ENCODE results near the gene WNT5B.

GRCh38 chr12:1616233-1617066 is 12.6 kb upstream of the WNT5B start:
- TF ChIP-seq, protein P1, sequence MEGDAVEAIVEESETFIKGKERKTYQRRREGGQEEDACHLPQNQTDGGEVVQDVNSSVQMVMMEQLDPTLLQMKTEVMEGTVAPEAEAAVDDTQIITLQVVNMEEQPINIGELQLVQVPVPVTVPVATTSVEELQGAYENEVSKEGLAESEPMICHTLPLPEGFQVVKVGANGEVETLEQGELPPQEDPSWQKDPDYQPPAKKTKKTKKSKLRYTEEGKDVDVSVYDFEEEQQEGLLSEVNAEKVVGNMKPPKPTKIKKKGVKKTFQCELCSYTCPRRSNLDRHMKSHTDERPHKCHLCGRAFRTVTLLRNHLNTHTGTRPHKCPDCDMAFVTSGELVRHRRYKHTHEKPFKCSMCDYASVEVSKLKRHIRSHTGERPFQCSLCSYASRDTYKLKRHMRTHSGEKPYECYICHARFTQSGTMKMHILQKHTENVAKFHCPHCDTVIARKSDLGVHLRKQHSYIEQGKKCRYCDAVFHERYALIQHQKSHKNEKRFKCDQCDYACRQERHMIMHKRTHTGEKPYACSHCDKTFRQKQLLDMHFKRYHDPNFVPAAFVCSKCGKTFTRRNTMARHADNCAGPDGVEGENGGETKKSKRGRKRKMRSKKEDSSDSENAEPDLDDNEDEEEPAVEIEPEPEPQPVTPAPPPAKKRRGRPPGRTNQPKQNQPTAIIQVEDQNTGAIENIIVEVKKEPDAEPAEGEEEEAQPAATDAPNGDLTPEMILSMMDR (conservative IDR thresholded peaks at IDR 0.05) = no peak
- TF ChIP-seq EZH2 (IDR thresholded peaks at IDR 0.05; ENCODE audit: low read depth) = no peak
